IMR-90 (cell line): ENCODE measurements around the gene ATP10B. TPM values are rescaled to one million over a fixed set of nuclear protein-coding genes. Genes with fewer than 3 reads are reported as not detected.

Experiments used
- ATAC-seq: fragments of 200-7000 bp; cut with Tn5 transposase; 2 replicates; pipeline ENCODE4 v1.9.1; 2020; ENCODE audit warnings: low read depth, mild to moderate bottlenecking, moderate library complexity
- BruUV-seq: library from RNA; stranded (reverse); fragments of 400-500 nt; replicated peaks from 2 replicates; lab custom pipeline; 2021; lab: Mats Ljungman, UMichigan
- CTCF ChIA-PET: fragments of 300-600 bp; formaldehyde crosslinking; extraction: SDS; loops from one replicate; lab custom pipeline; 2021; ENCODE audit warnings: antibody characterized with exemption; lab: Yijun Ruan, JAX
- POLR2A ChIA-PET: fragments of 300-600 bp; sonication (Branson Sonifier 250); formaldehyde crosslinking; loops from one replicate; lab custom pipeline; 2022; ENCODE audit warnings: antibody characterized with exemption; ENCODE audit not compliant: unreplicated experiment; lab: Charles Lee
- DNase-seq: peaks from one replicate; pipeline ENCODE4 v3.0.0; 2013
- H2AFZ ChIP-seq: replicated peaks from 2 replicates; pipeline ENCODE3; 2013; ENCODE audit warnings: low read length, mild to moderate bottlenecking; ENCODE audit not compliant: poor library complexity
- H2AK5ac ChIP-seq: 2 replicates; pipeline ENCODE4 v1.6.1; 2013; ENCODE audit warnings: low read depth, low read length, inconsistent platforms
- H2AK9ac ChIP-seq: replicated peaks from 2 replicates; pipeline ENCODE3; 2013; ENCODE audit warnings: mild to moderate bottlenecking, low read depth, low read length, moderate library complexity; ENCODE audit not compliant: poor library complexity
- H2BK120ac ChIP-seq: 2 replicates; pipeline ENCODE4 v1.6.1; 2013; ENCODE audit warnings: low read depth, low read length, inconsistent platforms
- H2BK15ac ChIP-seq: 3 replicates; pipeline ENCODE4 v1.6.1; 2013; ENCODE audit warnings: low read depth, low read length, inconsistent platforms
- H2BK20ac ChIP-seq: 2 replicates; pipeline ENCODE4 v1.6.1; 2013; ENCODE audit warnings: low read depth, mild to moderate bottlenecking, inconsistent platforms, low read length, moderate library complexity
- H2BK5ac ChIP-seq: 2 replicates; pipeline ENCODE4 v1.6.1; 2013; ENCODE audit warnings: mild to moderate bottlenecking, low read depth, low read length, inconsistent platforms; ENCODE audit not compliant: poor library complexity, severe bottlenecking
- H3K14ac ChIP-seq: replicated peaks from 2 replicates; pipeline ENCODE4 v1.6.1; 2013; ENCODE audit warnings: low read depth, low read length, inconsistent platforms
- H3K18ac ChIP-seq: 2 replicates; pipeline ENCODE4 v1.6.1; 2013; ENCODE audit warnings: low read depth, low read length, control low read depth
- H3K23ac ChIP-seq: 2 replicates; pipeline ENCODE4 v1.6.1; 2013; ENCODE audit warnings: low read depth, low read length, inconsistent platforms
- H3K27ac ChIP-seq: 2 replicates; pipeline ENCODE4 v1.5.1; 2013; ENCODE audit warnings: mild to moderate bottlenecking, control low read depth, low read length; ENCODE audit not compliant: insufficient read depth
- H3K27me3 ChIP-seq: 2 replicates; pipeline ENCODE4 v1.6.1; 2013; ENCODE audit warnings: low read length; ENCODE audit not compliant: control insufficient read depth, insufficient read depth
- H3K36me3 ChIP-seq: 2 replicates; pipeline ENCODE4 v1.6.1; 2013; ENCODE audit warnings: low read length, mixed read lengths; ENCODE audit not compliant: control insufficient read depth, insufficient read depth
- H3K4ac ChIP-seq: 2 replicates; pipeline ENCODE4 v1.6.1; 2013; ENCODE audit warnings: low read depth, low read length, inconsistent platforms
- H3K4me1 ChIP-seq: 2 replicates; pipeline ENCODE4 v1.6.1; 2013; ENCODE audit warnings: low read length, mixed read lengths; ENCODE audit not compliant: control insufficient read depth, insufficient read depth
- H3K4me2 ChIP-seq: 2 replicates; pipeline ENCODE4 v1.6.1; 2013; ENCODE audit warnings: low read depth, mild to moderate bottlenecking, control low read depth, low read length, moderate library complexity
- H3K4me3 ChIP-seq: 2 replicates; pipeline ENCODE4 v1.5.1; 2013; ENCODE audit warnings: low read depth, mild to moderate bottlenecking, control low read depth, low read length, moderate library complexity; ENCODE audit not compliant: insufficient read depth
- H3K56ac ChIP-seq: 2 replicates; pipeline ENCODE4 v1.6.1; 2013; ENCODE audit warnings: low read length, inconsistent platforms; ENCODE audit not compliant: insufficient read depth; ENCODE audit errors: extremely low read depth
- H3K79me1 ChIP-seq, 2 experiments: 2 replicates each; pipeline ENCODE4 v1.6.1; 2013; ENCODE audit warnings: low read length in 2 of 2, inconsistent platforms in 1 of 2, low read depth in 1 of 2
- H3K9ac ChIP-seq: 2 replicates; pipeline ENCODE4 v1.6.1; 2013; ENCODE audit warnings: low read depth, low read length, control low read depth
- H3K9me1 ChIP-seq: 2 replicates; pipeline ENCODE4 v1.6.1; 2013; ENCODE audit warnings: low read length, inconsistent platforms; ENCODE audit not compliant: insufficient read depth
- H3K9me3 ChIP-seq: 2 replicates; pipeline ENCODE4 v1.6.1; 2013; ENCODE audit warnings: low read length; ENCODE audit not compliant: control insufficient read depth, insufficient read depth
- H4K20me1 ChIP-seq: 2 replicates; pipeline ENCODE4 v1.6.1; 2013; ENCODE audit warnings: low read length, inconsistent platforms; ENCODE audit not compliant: insufficient read depth
- H4K5ac ChIP-seq: 2 replicates; pipeline ENCODE4 v1.6.1; 2013; ENCODE audit warnings: mild to moderate bottlenecking, low read depth, low read length, control low read depth
- H4K8ac ChIP-seq, 2 experiments: 2 replicates each; pipeline ENCODE4 v1.6.1; 2013; ENCODE audit warnings: low read depth in 2 of 2, low read length in 2 of 2, control low read depth in 1 of 2, inconsistent platforms in 1 of 2
- H4K91ac ChIP-seq: 2 replicates; pipeline ENCODE4 v1.6.1; 2013; ENCODE audit warnings: low read depth, low read length, inconsistent platforms; ENCODE audit not compliant: insufficient read depth
- BHLHE40 ChIP-seq: fragments of 150-350 bp; IDR thresholded peaks from 2 replicates; pipeline ENCODE4 v1.6.1; 2016; ENCODE audit warnings: mild to moderate bottlenecking, low read depth, low read length
- CEBPB ChIP-seq: IDR thresholded peaks from 2 replicates; pipeline ENCODE4 v1.6.1; 2012; ENCODE audit warnings: low read depth, low read length, improper control_type of control experiment
- CHD1 ChIP-seq: IDR thresholded peaks from 2 replicates; pipeline ENCODE4 v1.6.1; 2012; ENCODE audit warnings: low read depth, low read length, improper control_type of control experiment
- CTCF ChIP-seq: conservative IDR thresholded peaks from 2 replicates; pipeline ENCODE4 v1.5.1; 2012; ENCODE audit warnings: mild to moderate bottlenecking, low read depth, low read length, improper control_type of control experiment
- ELK1 ChIP-seq: fragments of 150-350 bp; IDR thresholded peaks from 2 replicates; pipeline ENCODE4 v1.6.1; 2016; ENCODE audit warnings: low read depth, mild to moderate bottlenecking, low read length, moderate library complexity, borderline replicate concordance
- FOS ChIP-seq: fragments of 150-350 bp; IDR thresholded peaks from 2 replicates; pipeline ENCODE4 v1.6.1; 2016; ENCODE audit warnings: low read depth, low read length
- MAFK ChIP-seq: IDR thresholded peaks from 2 replicates; pipeline ENCODE4 v1.6.1; 2012; ENCODE audit warnings: low read depth, low read length, improper control_type of control experiment
- MAZ ChIP-seq: IDR thresholded peaks from 2 replicates; pipeline ENCODE4 v1.6.1; 2012; ENCODE audit warnings: low read depth, mild to moderate bottlenecking, low read length, improper control_type of control experiment, moderate library complexity, borderline replicate concordance
- MXI1 ChIP-seq: IDR thresholded peaks from 2 replicates; pipeline ENCODE4 v1.6.1; 2012; ENCODE audit warnings: low read depth, mild to moderate bottlenecking, low read length, moderate library complexity, borderline replicate concordance
- NFE2L2 ChIP-seq: fragments of 150-350 bp; IDR thresholded peaks from 2 replicates; pipeline ENCODE4 v1.6.1; 2016; ENCODE audit warnings: low read depth, mild to moderate bottlenecking, low read length
- POLR2A ChIP-seq: IDR thresholded peaks from 2 replicates; pipeline ENCODE4 v1.6.1; 2012; ENCODE audit warnings: mild to moderate bottlenecking, low read depth, low read length
- RAD21 ChIP-seq: IDR thresholded peaks from 2 replicates; pipeline ENCODE4 v1.6.1; 2012; ENCODE audit warnings: low read length, improper control_type of control experiment
- RCOR1 ChIP-seq: IDR thresholded peaks from 2 replicates; pipeline ENCODE4 v1.6.1; 2012; ENCODE audit warnings: mild to moderate bottlenecking, low read length, improper control_type of control experiment; ENCODE audit not compliant: insufficient replicate concordance
- RFX5 ChIP-seq: IDR thresholded peaks from 2 replicates; pipeline ENCODE4 v1.8.0; 2012; ENCODE audit warnings: low read depth, mild to moderate bottlenecking, low read length, moderate library complexity
- SMC3 ChIP-seq: fragments of 150-350 bp; IDR thresholded peaks from 2 replicates; pipeline ENCODE4 v1.6.1; 2016; ENCODE audit warnings: low read depth, mild to moderate bottlenecking, antibody characterized with exemption, low read length, moderate library complexity
- USF2 ChIP-seq: fragments of 150-350 bp; IDR thresholded peaks from 2 replicates; pipeline ENCODE4 v1.6.1; 2017; ENCODE audit warnings: mild to moderate bottlenecking, antibody characterized with exemption, low read length, low read depth
- WGBS, 2 experiments: methylation state at CpG; one replicate each; pipeline versions ENCODE4 v1.1.5 to v1.1.7; 2013; ENCODE audit warnings: missing lambda C conversion rate in 2 of 2; ENCODE audit not compliant: insufficient read length in 1 of 2; ENCODE audit errors: extremely low coverage in 2 of 2; 5-methylcytosine and 5-hydroxymethylcytosine counted together
- dilution Hi-C: fragments of 300-500 bp; cut with HindIII; formaldehyde crosslinking; loops from one replicate; pipeline ENCODE4 v1.14.3; 2018; ENCODE audit warnings: low sequenced_read_pairs; ENCODE audit not compliant: unreplicated experiment
- in situ Hi-C: fragments of 300-500 bp; cut with MboI; formaldehyde crosslinking; loops from 3 replicates; pipeline ENCODE4 v1.14.3; 2019; ENCODE audit warnings: low sequenced_read_pairs, inconsistent platforms, mixed read lengths
- intact Hi-C: fragments of 100-400 bp; cut with micrococcal nuclease; formaldehyde crosslinking; loops from 2 replicates; pipeline ENCODE4 v1.10.0; 2022
- polyA plus RNA-seq, 3 experiments: library from polyadenylated mRNA; depleted of rRNA; stranded (reverse); fragments of >200 nt; gene quantifications; 2 replicates each; pipeline ENCODE4 v1.2.3, GENCODE V29; 2012; ENCODE audit warnings: low replicate concordance in 1 of 3
- total RNA-seq: library from RNA; depleted of rRNA; stranded (reverse); fragments of >200 nt; gene quantifications from 2 replicates; pipeline ENCODE4 v1.2.3, GENCODE V29; 2012

The ATP10B gene
- total and polyA plus RNA-seq, 2 of the 4 experiments (the other 2 are of a cell fraction), result not detected

GRCh38 chr5:160793530-160793899 lies 58.5 kb downstream of the ATP10B start:
- Histone ChIP-seq H3K79me1 (no peaks in the 10 kb centered on the region), H2BK20ac (no peak overlapping the region), H3K4me1 (no peaks in the 10 kb centered on the region), H3K9ac (no peak overlapping the region), H2BK15ac (no peak overlapping the region), H3K4me3 (no peak overlapping the region), H3K36me3 (no peaks in the 10 kb centered on the region), H3K27ac (no peak overlapping the region), H4K5ac (no peak overlapping the region), H3K4me2 (no peak overlapping the region), H4K8ac (no peak overlapping the region), H3K27me3 (no peaks in the 10 kb centered on the region), H2AFZ (no peak overlapping the region), H2BK120ac (no peak overlapping the region), H2AK9ac (no peak overlapping the region), H3K18ac (no peak overlapping the region), H3K23ac (no peak overlapping the region), H3K9me1 (no peaks in the 10 kb centered on the region), H4K20me1 (no peaks in the 10 kb centered on the region), H3K14ac (no peak overlapping the region), H2BK5ac (no peak overlapping the region), H2AK5ac (no peak overlapping the region), H3K4ac (no peak overlapping the region), H4K91ac (no peak overlapping the region), H3K56ac (no peak overlapping the region), H3K9me3 (peaks cover 20% of the 10 kb centered on the region)
- POLR2A ChIA-PET, result no interaction called here
- no peak for DNase-seq
- intact Hi-C loops (no loop called here), in situ Hi-C loops (no loop called here), dilution Hi-C loops (no loop called here)
- no CpG with 5 or more reads among the region's 2 CpGs for WGBS, 2 experiments
- CTCF ChIA-PET, result no interaction called here
- ATAC-seq, result no peak
- BruUV-seq, result no TSS peak
- TF ChIP-seq FOS (no peak), RFX5 (no peak), MAFK (no peak), POLR2A (no peak), NFE2L2 (no peak), RCOR1 (no peak), USF2 (no peak), MXI1 (no peak), RAD21 (no peak), SMC3 (no peak), BHLHE40 (no peak), MAZ (no peak), CTCF (no peak), CHD1 (no peak), ELK1 (no peak), CEBPB (no peak)
